Thyroid gland (tissue), 4 donors: Measurements from ENCODE around the gene NKD1. TPM values are rescaled to one million over a fixed set of nuclear protein-coding genes. Genes with fewer than 3 reads are reported as not detected.

Source experiments
- DNase-seq, 2 donors: peaks; one replicate each; pipeline ENCODE4 v3.0.0-alpha.2; 2019
- H3K27ac ChIP-seq, 3 donors: fragments of 200-600 bp; sonication (generic); 1 replicate in 2 of 3; 2 replicates in 1 of 3; pipeline ENCODE4 v1.5.1; 2016 to 2019; ENCODE audit warnings: mild to moderate bottlenecking in 1 of 3, moderate library complexity in 1 of 3
- H3K27me3 ChIP-seq: fragments of 200-600 bp; sonication (generic); one replicate; pipeline ENCODE4 v1.5.1; 2019
- H3K36me3 ChIP-seq, 2 donors: fragments of 200-600 bp; sonication (generic); one replicate each; pipeline ENCODE4 v1.5.1; 2016 to 2019
- H3K4me1 ChIP-seq, 2 donors: fragments of 200-600 bp; sonication (generic); one replicate each; pipeline ENCODE4 v1.5.1; 2017 to 2019
- H3K4me3 ChIP-seq, 3 donors: fragments of 200-600 bp; sonication (generic); replicated peaks in 1 of 3; 1 replicate in 2 of 3; 2 replicates in 1 of 3; pipeline ENCODE4 v1.5.1; 2016; ENCODE audit warnings: mild to moderate bottlenecking in 1 of 3
- H3K9me3 ChIP-seq: fragments of 200-600 bp; sonication (generic); one replicate; pipeline ENCODE4 v1.5.1; 2017
- POLR2A ChIP-seq, 2 donors: fragments of 450-650 bp; IDR thresholded peaks; one replicate each; pipeline ENCODE4 v1.6.1; 2017; ENCODE audit warnings: antibody characterized with exemption in 2 of 2, mild to moderate bottlenecking in 2 of 2, moderate library complexity in 1 of 2
- WGBS, 2 donors: methylation state at CpG; one replicate each; pipeline ENCODE4 v1.1.5; 2017; 5-methylcytosine and 5-hydroxymethylcytosine counted together
- intact Hi-C: fragments of 100-400 bp; cut with DNase I; formaldehyde crosslinking; loops from one replicate; pipeline ENCODE4 v1.15.1; 2023
- total RNA-seq, 4 donors: library from RNA; depleted of rRNA; stranded (reverse); fragments of >200 nt; gene quantifications; one replicate each; pipeline ENCODE4 v1.2.3, GENCODE V29; 2016
- TF ChIP-seq, protein P1 (sequence below), 6 experiments: fragments of 200-600 bp in 3 of 6; fragments of 450-650 bp in 3 of 6; sonication (generic) in 3 of 6; IDR thresholded peaks; one replicate each; pipeline ENCODE4 v1.5.1; 2016 to 2019; ENCODE audit warnings: antibody characterized with exemption in 6 of 6, mild to moderate bottlenecking in 2 of 6, inconsistent platforms in 1 of 6, moderate library complexity in 1 of 6

NKD1 gene
- total RNA-seq, 4 donors from 2014 or later: 0.63 to 13.8 (median 1.1) TPM

DNA sequence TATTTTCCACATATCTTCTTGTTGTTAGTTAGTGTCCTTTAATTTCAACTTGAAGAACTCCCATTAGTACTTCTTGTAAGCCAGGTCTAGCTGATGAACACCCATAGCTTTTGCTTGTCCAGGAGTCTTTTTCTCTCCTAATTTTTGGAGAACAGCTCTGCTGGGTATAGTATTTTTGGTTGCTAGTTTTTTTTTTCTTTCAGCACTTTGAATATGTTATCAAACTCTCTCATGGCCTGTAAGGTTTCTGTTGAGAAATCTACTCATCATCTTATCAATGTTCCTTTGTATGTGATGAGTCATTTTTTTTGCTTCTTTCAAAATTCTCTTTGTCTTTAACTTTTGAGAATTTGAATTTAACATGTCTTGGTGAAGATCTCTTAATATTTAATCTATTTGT, 31.8 kb upstream of the NKD1 start:
- Histone ChIP-seq H3K27ac (no peak overlapping the region), H3K4me1 (no peaks in the 10 kb centered on the region), H3K27me3 (no peaks in the 10 kb centered on the region), H3K36me3 (no peaks in the 10 kb centered on the region), H3K9me3 (no peaks in the 10 kb centered on the region), H3K4me3 (no peak overlapping the region)
- TF ChIP-seq, protein P1, sequence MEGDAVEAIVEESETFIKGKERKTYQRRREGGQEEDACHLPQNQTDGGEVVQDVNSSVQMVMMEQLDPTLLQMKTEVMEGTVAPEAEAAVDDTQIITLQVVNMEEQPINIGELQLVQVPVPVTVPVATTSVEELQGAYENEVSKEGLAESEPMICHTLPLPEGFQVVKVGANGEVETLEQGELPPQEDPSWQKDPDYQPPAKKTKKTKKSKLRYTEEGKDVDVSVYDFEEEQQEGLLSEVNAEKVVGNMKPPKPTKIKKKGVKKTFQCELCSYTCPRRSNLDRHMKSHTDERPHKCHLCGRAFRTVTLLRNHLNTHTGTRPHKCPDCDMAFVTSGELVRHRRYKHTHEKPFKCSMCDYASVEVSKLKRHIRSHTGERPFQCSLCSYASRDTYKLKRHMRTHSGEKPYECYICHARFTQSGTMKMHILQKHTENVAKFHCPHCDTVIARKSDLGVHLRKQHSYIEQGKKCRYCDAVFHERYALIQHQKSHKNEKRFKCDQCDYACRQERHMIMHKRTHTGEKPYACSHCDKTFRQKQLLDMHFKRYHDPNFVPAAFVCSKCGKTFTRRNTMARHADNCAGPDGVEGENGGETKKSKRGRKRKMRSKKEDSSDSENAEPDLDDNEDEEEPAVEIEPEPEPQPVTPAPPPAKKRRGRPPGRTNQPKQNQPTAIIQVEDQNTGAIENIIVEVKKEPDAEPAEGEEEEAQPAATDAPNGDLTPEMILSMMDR (IDR thresholded peaks at IDR 0.05): no peak
- TF ChIP-seq POLR2A (IDR thresholded peaks at IDR 0.05): no peak
- intact Hi-C loops: no loop called here
- DNase-seq: no peak

DNA sequence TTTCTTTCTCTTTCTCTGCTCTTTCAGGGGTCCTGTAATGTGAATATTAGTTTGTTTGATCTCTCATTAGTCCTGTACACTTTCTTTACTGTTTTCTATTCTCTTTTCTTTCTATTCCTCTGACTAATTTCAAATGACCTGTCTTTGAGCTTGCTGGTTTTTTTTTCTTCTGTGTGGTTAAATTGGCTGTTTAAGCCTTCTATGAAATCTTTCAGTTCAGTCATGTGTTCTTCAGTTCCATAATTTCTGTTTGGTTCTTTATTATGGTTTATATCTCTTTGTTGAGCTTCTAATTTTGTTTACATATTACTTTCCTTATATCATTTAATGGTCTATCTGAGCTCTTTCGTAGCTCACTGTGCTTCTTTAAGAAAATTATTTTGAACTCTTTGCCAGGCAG, 31.3 kb upstream of the NKD1 start:
- no peaks in the 10 kb centered on the region for H3K27me3 ChIP-seq
- intact Hi-C loops: no loop called here
- no peaks in the 10 kb centered on the region for H3K36me3 ChIP-seq
- H3K4me3 ChIP-seq: no peak overlapping the region
- no peaks in the 10 kb centered on the region for H3K4me1 ChIP-seq
- WGBS, 2 donors: 98% methylated on average over 1 of the region's 1 CpG
- H3K9me3 ChIP-seq: no peaks in the 10 kb centered on the region
- TF ChIP-seq POLR2A (IDR thresholded peaks at IDR 0.05): no peak
- TF ChIP-seq, protein P1 (IDR thresholded peaks at IDR 0.05): no peak
- DNase-seq: no peak
- no peak overlapping the region for H3K27ac ChIP-seq

DNA sequence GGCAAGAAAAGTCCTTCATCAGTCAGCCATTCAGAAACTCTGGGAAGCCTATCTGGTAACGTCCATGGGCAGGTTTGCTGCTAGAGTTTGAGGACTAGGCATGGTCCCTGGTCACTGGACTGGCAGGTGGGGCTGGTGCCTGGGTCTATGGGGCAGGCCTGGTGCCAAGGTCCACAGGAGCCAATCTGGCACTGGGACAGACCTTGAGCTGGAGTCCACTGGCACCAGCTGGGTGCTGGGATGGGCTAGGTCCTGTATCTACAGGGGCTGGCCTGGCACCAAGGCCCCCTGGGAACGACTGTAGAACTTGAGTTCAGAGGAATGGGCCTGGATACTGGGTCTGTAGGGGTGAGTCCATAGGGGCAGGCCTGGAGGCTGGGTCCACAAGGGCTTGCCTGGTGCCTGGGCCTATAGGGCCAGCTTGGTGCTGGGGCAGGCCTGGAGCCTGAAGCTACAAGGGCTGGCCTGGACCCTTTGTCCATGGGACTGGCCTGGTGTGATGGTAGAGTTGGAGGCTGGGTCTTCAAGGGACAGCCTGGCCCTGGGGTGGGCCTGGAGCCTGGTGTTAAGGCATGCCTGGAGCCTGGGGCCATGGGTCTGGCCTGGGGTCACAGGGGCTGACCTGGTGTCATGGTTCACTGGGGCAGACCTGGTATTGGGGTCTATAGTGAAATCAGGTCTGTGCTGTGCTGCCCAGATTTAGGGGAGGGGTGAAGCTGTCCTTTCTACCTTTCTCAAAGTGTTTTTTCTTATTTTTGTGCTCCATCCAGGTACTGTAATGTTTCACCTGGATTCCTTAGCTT, 30.5 kb upstream of the NKD1 start:
- H3K36me3 ChIP-seq: no peaks in the 10 kb centered on the region
- WGBS, 2 donors: 70 to 75% methylated on average over 1 of the region's 2 CpGs
- H3K4me3 ChIP-seq: no peak overlapping the region
- no peaks in the 10 kb centered on the region for H3K27me3 ChIP-seq
- intact Hi-C loops: no loop called here
- H3K9me3 ChIP-seq: no peaks in the 10 kb centered on the region
- TF ChIP-seq, protein P1 (IDR thresholded peaks at IDR 0.05): no peak
- H3K27ac ChIP-seq: no peak overlapping the region
- H3K4me1 ChIP-seq: no peaks in the 10 kb centered on the region
- DNase-seq: no peak

DNA sequence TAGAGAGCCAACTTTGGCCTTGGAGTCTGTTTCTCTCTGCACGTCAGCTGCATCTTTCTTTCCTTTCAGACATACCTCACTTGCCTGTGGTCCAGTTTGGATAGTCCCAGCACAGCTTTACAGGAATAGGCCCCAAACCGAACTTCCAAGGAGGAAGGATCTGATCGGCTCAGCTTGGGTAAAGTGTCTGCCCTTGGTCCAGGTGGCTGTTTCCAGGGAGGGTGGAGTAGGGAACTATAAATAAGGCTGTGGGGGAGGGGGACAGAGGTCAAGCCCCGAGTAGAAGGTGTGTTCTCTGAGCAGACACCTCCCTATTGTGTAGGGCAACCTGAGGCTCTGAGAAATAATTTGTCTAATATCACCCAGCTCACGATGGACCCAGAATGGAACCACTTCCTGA, 29.2 kb upstream of the NKD1 start:
- TF ChIP-seq POLR2A (IDR thresholded peaks at IDR 0.05): no peak
- TF ChIP-seq, protein P1 (IDR thresholded peaks at IDR 0.05): no peak
- H3K36me3 ChIP-seq: no peaks in the 10 kb centered on the region
- 81 to 85% methylated on average over 5 of the region's 5 CpGs for WGBS, 2 donors
- H3K27me3 ChIP-seq: no peaks in the 10 kb centered on the region
- no peak overlapping the region for H3K4me3 ChIP-seq
- H3K27ac ChIP-seq: no peak overlapping the region
- H3K9me3 ChIP-seq: no peaks in the 10 kb centered on the region
- intact Hi-C loops: no loop called here
- H3K4me1 ChIP-seq: no peaks in the 10 kb centered on the region
- no peak for DNase-seq

DNA sequence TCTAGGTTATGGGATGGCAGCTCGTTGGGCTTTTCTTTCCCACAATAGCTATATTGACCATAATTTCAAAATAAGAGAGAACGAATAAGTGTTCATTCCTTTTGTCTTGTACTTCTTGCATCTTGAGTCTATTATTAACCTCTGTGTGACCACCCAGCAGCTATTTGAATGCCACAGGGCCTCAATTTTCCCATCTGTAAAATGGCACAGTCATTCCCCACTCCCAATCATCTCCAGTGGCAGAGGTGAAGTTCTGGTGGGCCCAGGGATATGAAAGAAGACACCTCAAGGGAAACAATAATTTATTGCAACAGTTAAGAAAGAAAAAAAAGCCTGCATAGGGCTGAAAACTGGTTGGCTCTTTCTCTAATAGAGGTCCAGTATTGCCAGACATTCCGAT, 28.6 kb upstream of the NKD1 start:
- Histone ChIP-seq H3K27ac (no peak overlapping the region), H3K36me3 (no peaks in the 10 kb centered on the region), H3K27me3 (no peaks in the 10 kb centered on the region), H3K9me3 (no peaks in the 10 kb centered on the region), H3K4me3 (no peak overlapping the region), H3K4me1 (no peaks in the 10 kb centered on the region)
- DNase-seq: no peak
- no peak for TF ChIP-seq POLR2A (IDR thresholded peaks at IDR 0.05)
- TF ChIP-seq, protein P1 (IDR thresholded peaks at IDR 0.05): no peak
- intact Hi-C loops: no loop called here
- WGBS, 2 donors: 85 to 89% methylated on average over 3 of the region's 3 CpGs
